Adipose tissue (tissue), 3 donors: ENCODE data around the gene ARHGAP26. TPM values are rescaled to one million over a fixed set of nuclear protein-coding genes. Genes with fewer than 3 reads are reported as not detected.

Experiments used
- H3K27ac ChIP-seq: one replicate; pipeline ENCODE4 v1.5.1; 2013; ENCODE audit warnings: low read depth, low read length
- WGBS, 3 donors: extraction: QIAGEN DNeasy Blood & Tissue Kit; methylation state at CpG; one replicate each; pipeline ENCODE4 v1.1.7; 2013; 5-methylcytosine and 5-hydroxymethylcytosine counted together
- polyA plus RNA-seq, 3 donors: library from polyadenylated mRNA; stranded (reverse); fragments of 200-250 nt; gene quantifications; one replicate each; pipeline ENCODE4 v1.2.3, GENCODE V29; 2013
- donor health status: healthy with polysubstance abuse.
- donor health status: Bipolar disorder and iron deficiency.
- donor health status: healthy.

ARHGAP26 gene
- polyA plus RNA-seq, 3 donors = 2.3 to 8.3 (median 6.5) TPM

- H3K27ac ChIP-seq = no peak overlapping the region
- 90 to 96% (median 92%) methylated on average over 3 of the region's 3 CpGs for WGBS, 3 donors
Measured at GRCh38 chr5:143151056-143151700, 381.0 kb downstream of the ARHGAP26 start.

GRCh38 chr5:143152445-143152844 is 382.3 kb downstream of the ARHGAP26 start:
- H3K27ac ChIP-seq = no peak overlapping the region
- WGBS, 3 donors = 96 to 100% (median 99%) methylated on average over 2 of the region's 2 CpGs

GRCh38 chr5:143153332-143154119 is 383.3 kb downstream of the ARHGAP26 start:
- H3K27ac ChIP-seq = no peak overlapping the region
- WGBS, 3 donors = 58 to 78% (median 71%) methylated on average over 7 of the region's 7 CpGs

GRCh38 chr5:143154510-143155370 is 384.6 kb downstream of the ARHGAP26 start:
- 72 to 87% (median 81%) methylated on average over 5 of the region's 5 CpGs for WGBS, 3 donors
- H3K27ac ChIP-seq = no peak overlapping the region

- H3K27ac ChIP-seq = no peak overlapping the region
Measured at GRCh38 chr5:143155455-143155854, 385.3 kb downstream of the ARHGAP26 start.

GRCh38 chr5:143156086-143156485 is 385.9 kb downstream of the ARHGAP26 start:
- no peak overlapping the region for H3K27ac ChIP-seq
- WGBS, 3 donors = 69 to 85% (median 71%) methylated on average over 1 of the region's 1 CpG

More at GRCh38 chr5:143155455-143155854, 385.3 kb downstream of the ARHGAP26 start:
- WGBS, 3 donors = 71 to 87% (median 73%) methylated on average over 3 of the region's 3 CpGs

GRCh38 chr5:143156572-143156971 is 386.4 kb downstream of the ARHGAP26 start:
- WGBS, 3 donors = 88 to 99% (median 92%) methylated on average over 4 of the region's 4 CpGs
- no peak overlapping the region for H3K27ac ChIP-seq

GRCh38 chr5:143159031-143159430 is 388.9 kb downstream of the ARHGAP26 start:
- no peak overlapping the region for H3K27ac ChIP-seq
- WGBS, 3 donors = 64 to 76% (median 65%) methylated on average over 3 of the region's 3 CpGs

- 69 to 90% (median 71%) methylated on average over 5 of the region's 5 CpGs for whole genome bisulfite sequencing, 3 donors
- H3K27ac ChIP-seq = no peak overlapping the region
Measured at GRCh38 chr5:143161885-143162540, 391.8 kb downstream of the ARHGAP26 start.

GRCh38 chr5:143162810-143163209 is 392.6 kb downstream of the ARHGAP26 start:
- WGBS, 3 donors = 97% methylated on average over 3 of the region's 3 CpGs
- no peak overlapping the region for H3K27ac ChIP-seq

GRCh38 chr5:143164557-143164956 is 394.4 kb downstream of the ARHGAP26 start:
- 82 to 96% (median 86%) methylated on average over 4 of the region's 4 CpGs for WGBS, 3 donors
- no peak overlapping the region for H3K27ac ChIP-seq

- 84 to 95% (median 89%) methylated on average over 12 of the region's 12 CpGs for WGBS, 3 donors
- H3K27ac ChIP-seq = no peak overlapping the region
Measured at GRCh38 chr5:143165049-143165880, 395.1 kb downstream of the ARHGAP26 start.

- H3K27ac ChIP-seq = no peak overlapping the region
- WGBS, 3 donors = 94 to 98% (median 97%) methylated on average over 4 of the region's 4 CpGs
Measured at GRCh38 chr5:143166090-143166489, 395.9 kb downstream of the ARHGAP26 start.

GRCh38 chr5:143166661-143167420 is 396.7 kb downstream of the ARHGAP26 start:
- no peak overlapping the region for H3K27ac ChIP-seq
- WGBS, 3 donors = 76 to 95% (median 94%) methylated on average over 8 of the region's 8 CpGs

GRCh38 chr5:143168171-143168741 is 398.1 kb downstream of the ARHGAP26 start:
- WGBS, 3 donors = 73 to 86% (median 85%) methylated on average over 2 of the region's 2 CpGs
- H3K27ac ChIP-seq = no peak overlapping the region

GRCh38 chr5:143168921-143169810 is 399.0 kb downstream of the ARHGAP26 start:
- H3K27ac ChIP-seq = no peak overlapping the region
- 93 to 100% (median 97%) methylated on average over 3 of the region's 3 CpGs for WGBS, 3 donors
